NCI-H446 treated with DMSO at 0.1 percent for 48 hours (cell line): Measurements from ENCODE around the gene ITGAX.
A peak's percentile ranks its signal among the peaks of the same experiment; 100 is the strongest.

Source experiments
- DNase-seq: peaks from one replicate; lab custom pipeline; 2025; lab: John Stamatoyannopoulos, UW

The ITGAX gene

DNA sequence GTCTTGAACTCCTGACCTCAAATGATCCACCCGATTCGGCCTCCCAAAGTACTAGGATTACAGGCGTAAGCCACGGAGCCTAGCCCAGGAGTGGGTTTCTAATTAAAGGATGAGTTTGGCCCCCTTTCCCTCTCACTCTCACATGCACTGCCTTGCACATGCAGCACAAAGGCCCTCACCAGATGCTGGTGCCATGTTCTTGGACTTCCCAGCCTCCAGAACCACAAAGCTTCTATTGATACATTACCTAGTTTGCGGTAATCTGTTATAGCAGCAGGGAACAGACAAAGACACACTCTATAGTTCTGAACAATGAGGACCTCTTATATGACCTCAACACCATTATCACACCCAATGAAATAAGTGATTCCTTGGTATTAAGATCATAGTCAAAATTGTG, 20.3 kb downstream of the ITGAX start:
- no peak for DNase-seq

DNA sequence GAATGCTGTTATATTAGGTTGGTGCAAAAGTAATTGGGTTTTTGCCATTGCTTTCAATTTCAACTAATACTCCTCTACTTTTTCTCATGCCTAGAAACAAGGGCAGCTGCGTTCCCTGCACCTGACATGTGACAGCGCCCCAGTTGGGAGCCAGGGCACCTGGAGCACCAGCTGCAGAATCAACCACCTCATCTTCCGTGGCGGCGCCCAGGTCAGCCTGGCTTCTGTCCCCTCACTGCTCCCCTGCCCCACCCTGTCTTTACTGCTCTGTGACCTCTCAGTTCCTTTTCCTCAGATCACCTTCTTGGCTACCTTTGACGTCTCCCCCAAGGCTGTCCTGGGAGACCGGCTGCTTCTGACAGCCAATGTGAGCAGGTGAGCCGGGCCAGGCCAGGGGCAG, 21.7 kb downstream of the ITGAX start:
- no peak for DNase-seq

DNA sequence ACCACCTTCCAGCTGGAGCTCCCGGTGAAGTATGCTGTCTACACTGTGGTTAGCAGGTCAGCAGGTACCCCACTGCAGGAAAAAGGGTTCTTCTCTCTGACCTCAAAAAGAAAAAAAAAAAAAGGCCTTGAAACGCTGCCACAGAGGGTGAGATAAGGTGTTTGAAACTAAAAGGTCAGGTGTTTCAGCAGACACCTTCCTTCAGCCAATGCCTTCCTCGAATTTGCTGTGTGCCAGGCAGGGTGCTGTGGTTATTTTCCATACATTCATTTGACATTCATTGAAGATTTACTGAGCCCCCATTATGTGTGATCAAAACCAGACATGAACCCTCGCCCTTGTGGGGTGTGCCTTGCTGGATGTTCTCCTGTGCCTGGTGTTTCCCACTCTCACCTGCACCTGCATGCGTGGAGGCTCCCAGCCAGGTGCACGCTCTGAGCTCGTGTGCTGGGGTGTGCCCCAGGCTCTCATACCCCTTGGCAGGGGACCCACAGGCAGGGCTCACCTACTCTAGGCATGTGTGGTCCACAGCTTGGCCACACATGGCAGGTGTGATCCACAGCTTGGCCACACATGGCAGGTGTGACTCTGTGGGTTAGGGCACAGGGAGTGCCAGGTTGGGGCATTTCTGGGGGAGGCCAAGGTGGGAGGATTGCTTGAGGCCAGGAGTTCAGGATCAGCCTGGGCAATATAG, 22.4 kb downstream of the ITGAX start:
- no peak for DNase-seq

DNA sequence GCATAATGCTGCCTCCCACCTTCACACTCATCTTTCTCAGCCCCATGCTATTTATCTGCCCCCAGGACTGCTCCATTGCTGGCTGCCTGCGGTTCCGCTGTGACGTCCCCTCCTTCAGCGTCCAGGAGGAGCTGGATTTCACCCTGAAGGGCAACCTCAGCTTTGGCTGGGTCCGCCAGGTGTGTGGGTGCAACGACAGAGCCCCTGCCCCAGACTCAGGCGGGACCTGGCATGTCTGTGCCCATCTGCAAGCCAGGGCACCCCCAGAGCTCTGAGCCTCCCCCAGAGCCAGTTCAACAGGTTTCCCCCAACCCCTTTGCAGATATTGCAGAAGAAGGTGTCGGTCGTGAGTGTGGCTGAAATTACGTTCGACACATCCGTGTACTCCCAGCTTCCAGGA, 25.2 kb downstream of the ITGAX start:
- DNase-seq: no peak

DNA sequence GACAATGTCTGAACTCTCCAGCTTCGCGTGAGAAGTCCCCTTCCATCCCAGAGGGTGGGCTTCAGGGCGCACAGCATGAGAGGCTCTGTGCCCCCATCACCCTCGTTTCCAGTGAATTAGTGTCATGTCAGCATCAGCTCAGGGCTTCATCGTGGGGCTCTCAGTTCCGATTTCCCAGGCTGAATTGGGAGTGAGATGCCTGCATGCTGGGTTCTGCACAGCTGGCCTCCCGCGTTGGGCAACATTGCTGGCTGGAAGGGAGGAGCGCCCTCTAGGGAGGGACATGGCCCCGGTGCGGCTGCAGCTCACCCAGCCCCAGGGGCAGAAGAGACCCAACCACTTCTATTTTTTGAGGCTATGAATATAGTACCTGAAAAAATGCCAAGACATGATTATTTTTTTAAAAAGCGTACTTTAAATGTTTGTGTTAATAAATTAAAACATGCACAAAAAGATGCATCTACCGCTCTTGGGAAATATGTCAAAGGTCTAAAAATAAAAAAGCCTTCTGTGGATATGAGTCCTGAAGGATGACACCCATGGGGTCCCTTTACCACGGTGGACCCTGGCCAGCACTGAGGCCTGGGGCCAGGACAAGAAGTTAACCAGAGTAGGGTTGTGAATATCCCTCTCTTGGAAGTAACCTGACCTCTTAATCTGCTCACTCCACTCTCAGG, 27.6 kb downstream of the ITGAX start:
- no peak for DNase-seq

DNA sequence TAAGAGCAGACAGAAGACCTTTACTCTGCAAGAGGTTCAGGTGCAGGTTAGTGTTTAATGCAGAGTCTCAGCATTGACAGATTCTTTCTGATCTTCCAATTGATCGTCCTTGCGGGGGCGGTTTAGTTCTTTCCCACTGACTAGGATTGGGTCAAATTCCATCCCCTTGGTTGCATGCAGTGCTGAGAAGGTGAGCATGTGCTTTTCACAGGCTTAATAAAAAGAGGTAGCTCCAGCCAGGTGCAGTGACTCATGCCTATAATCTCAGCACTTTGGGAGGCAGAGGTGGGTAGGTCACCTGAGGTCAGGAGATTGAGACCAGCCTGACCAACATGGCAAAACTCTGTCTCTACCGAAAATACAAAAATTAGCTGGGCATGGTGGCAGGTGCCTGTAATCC, 30.7 kb downstream of the ITGAX start:
- DNase-seq: no peak

DNA sequence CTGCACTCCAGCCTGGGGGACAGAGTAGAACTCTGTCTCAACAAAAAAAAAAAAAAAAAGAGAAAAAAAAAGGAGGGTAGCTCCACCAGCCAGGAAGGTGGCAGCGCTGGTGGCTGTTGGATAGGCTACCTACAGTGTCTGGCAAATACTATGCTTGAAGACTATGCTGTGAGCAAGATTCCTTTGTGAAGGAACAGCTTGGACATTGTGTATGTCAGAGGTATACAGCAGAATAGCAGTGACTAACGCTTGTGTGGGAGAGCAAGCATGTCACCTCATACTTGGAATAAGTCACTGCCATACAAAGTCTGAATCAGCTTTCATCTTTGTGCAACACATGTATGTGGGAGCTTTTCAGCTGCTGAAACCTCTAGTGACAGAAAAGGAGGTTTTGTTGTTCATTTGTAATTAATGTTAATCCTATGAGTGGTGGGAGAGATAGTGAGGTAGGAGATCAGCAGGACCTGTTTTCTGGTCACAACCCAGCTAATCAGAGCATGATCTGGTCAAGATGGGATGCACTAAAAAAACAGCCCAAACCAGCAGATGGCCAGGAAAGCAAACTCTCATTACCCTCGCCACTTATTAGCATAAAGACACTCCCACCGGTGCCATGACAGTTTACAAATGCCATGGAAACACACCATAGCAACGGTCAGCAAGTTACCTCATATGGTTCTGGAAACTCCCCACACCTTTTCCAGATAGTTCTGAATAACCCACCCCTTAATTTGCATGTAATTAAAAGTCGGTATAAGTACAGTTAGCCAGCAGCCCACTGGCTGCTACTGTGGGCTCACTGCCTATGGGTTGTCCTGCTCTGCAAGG, 31.4 kb downstream of the ITGAX start:
- DNase-seq: no peak

DNA sequence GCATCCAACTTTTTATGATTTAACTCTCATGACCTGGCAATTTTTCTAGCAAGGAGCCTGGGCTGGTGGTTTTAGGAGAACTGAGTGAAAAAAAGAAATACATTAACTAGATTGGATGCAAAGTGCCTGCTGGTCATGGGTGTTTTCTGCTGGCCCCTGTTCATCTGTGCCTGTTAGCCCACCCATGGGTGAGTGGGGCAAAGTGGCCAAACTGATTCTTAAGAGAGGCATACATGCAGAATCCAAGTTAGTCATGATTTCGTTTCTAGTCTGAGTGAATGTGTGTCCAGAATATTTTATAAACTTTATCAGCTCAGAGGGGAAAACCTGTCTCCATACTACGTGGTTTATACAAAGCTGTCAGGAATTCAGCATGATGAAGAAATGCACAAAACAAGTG, 33.6 kb downstream of the ITGAX start:
- DNase-seq: no peak

DNA sequence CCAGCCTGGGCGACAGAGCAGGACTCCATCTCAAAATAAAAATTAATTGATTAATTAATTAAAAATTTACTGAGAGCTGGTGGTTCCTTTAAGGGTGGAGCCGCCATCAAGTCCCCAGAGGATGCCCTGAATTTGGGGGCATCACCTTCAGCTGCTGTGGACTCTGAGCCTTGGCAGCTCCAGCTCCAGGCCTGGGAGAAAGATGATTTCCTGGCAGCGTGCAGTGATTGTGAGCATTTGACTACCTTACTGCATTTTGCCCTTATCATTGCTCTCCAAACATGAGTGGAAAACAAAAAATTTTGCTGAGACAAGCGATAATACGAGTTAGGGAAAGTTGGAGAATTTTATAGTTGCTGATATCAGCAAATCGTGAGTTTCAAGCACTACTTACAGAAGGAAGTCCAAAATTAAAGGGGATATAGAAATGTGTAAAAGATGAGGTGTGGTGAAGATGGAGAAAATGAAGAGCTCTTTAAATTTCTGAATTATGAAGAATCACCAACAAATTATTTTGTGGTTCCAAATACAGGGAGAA, 35.6 kb downstream of the ITGAX start:
- DNase-seq: no peak

DNA sequence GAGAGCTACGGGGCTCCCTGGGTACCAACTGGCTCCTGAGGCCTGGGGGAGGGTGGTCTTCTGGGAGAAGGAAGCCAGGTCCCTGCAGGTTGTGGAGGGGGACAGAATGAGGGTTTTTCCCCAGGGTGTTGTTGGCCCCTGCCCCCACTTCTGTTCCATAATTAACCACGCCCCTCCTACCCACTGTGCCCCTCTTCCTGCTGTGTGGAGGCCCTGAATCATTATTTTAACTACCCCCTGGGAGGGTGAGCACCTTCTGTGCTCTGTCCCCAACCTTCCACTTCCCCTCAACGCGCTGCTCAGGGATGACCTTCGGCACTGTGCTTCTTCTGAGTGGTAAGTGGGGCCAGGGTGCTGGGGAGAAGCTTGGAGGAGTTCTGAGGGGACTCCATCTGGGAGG, 38.1 kb downstream of the ITGAX start, which contains the start of gene ITGAD:
Gene ITGAD (plus strand): TSS at position 280 of the 400 bp plus-strand sequence. CDS start 26 bp downstream, at position 306.
- DNase-seq: no peak

DNA sequence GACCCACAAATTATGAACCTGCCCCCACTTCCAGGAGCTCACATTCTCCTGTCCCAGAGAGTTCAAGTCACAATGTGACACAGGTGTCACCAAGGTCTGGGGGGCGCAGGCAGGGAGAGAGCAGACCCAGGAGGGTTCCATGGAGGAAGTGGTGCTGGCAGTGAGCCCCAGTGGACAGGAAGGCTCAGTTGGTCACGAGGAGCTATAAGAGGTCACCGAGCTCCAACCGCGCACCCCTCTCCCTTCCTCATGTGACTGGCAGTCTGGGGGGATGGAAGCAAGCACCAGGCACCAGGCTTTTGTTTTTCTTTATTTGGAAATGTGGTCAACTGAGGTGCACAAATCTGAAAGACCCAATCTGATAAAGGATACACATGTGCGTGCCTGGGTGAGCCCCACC, 40.7 kb downstream of the ITGAX start:
- DNase-seq: no peak

DNA sequence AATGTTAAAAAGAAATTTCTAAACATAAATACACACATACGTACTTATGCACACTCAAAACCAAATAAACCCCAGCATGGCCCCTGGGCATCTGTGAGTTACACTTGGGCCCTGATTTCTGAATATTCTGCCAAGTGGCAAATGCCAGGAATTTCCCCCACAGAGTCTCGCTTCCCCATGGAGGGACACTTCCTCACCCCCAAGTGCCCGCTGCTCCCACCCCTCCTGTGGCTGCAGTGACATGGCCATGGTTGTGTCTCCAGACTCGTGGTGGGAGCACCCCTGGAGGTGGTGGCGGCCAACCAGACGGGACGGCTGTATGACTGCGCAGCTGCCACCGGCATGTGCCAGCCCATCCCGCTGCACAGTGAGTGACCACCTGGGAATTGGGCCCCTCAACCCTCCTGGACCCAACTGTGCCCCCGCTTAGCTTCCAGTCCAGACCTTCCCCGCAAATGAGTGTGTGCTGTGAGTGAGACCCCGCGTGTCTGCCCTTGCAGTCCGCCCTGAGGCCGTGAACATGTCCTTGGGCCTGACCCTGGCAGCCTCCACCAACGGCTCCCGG, 42.2 kb downstream of the ITGAX start:
- DNase-seq: no peak

DNA sequence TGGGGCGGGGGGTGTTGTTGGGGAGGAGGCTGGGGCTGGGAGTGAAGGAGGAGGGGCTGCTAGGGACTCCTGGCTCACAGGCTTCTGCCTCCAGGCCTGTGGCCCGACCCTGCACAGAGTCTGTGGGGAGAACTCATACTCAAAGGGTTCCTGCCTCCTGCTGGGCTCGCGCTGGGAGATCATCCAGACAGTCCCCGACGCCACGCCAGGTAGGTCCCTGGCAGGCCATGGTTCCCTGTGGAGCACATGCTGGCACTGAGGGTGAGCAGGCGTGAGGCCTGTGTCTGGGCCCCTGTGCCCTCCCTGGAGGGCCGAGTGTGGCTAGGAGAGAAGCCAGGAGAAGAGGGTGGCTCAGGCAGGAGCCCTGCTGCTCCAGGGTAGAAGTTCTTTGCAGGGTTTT, 42.7 kb downstream of the ITGAX start:
- no peak for DNase-seq

DNA sequence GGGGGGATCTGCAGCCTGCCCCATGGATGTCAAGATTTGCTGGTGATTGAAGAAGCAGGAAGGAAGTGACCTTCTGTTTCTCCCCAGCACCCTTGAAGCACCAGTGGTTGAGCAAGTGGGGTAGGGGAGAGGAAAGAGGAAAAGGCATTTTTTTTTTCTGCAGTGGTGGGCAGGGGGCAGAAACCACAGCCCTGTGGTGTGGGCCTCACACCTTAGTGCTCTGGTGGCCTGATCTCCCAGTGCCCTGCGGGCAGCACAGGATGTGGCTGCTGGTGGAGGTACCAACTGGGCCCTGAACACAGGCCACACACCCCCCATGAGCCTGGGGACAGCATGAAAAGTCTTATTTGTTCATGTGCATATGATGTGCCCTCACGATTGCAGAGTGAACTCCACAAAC, 45.2 kb downstream of the ITGAX start:
- DNase-seq: no peak

DNA sequence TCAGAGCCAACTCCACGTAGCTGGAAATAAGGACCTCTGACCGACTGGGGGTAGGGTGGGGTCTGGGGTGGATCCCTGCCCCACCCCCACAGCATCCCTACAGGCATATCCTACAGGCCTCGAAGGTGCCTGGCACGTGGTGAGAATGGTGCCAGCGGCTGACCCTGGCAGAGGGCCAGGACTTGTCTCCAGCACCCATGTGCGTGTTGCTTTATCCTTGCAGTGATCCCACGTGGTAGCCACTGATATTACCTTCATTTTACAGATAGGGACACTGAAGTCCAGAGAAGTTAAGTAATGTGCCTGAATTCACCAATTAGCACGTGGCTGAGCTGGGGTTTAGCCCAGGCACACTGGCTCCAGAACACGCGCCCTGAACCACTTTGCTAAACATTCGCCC, 46.5 kb downstream of the ITGAX start:
- DNase-seq: no peak

DNA sequence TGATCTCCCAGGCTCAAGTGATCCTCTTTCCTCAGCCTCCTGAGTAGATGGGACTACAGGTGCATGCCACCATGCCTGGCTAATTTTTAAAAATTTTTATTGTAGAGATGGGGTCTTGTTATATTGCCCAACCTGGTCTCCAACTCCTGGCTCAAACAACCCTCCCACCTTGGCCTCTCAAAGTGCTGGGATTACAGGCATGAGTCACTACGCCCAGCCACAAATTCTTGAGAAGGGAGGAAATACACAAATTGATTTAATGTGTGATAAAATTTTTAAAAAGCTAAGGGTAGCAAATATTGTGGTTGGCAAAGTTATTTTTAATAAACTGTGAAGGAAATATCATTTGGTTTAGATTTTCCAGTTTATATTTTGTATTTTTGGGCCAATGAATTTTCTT, 47.7 kb downstream of the ITGAX start:
- no peak for DNase-seq

DNA sequence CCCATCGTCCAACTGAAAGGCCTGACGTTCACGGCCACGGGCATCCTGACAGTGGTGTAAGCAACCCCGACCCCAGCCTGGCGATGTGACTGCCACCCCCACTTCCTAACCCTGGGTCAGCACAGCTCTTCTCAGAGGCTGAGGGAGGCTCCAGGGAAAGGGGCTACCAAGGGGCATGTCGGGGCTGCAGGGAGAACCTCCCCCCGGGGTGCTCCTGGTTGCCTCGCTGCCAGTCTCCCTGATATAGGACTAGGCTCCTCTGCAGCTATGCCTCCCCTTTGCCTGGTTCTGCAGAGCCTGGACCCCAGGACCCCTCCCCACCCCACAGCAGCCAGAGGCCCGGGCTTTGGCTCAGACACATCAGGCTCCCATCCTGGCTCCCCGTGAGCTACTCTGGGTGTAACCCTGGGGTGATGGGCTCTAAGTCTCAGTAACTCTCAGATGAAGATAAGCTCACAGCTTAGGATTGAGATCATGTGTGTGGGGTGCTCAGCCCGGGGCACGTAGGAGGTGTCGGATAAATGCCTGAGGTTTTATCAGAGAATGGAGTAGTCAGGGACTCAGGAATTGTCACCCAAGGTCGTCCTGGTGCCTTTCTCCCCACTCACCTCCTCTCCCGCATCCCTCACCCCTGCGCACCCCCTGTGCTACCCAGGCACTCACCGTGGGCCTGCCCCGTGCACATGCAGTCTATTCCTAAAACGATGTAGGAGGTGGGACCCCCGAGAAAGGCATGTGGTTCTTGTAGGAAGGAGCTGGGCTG, 48.8 kb downstream of the ITGAX start:
- DNase-seq: no peak

DNA sequence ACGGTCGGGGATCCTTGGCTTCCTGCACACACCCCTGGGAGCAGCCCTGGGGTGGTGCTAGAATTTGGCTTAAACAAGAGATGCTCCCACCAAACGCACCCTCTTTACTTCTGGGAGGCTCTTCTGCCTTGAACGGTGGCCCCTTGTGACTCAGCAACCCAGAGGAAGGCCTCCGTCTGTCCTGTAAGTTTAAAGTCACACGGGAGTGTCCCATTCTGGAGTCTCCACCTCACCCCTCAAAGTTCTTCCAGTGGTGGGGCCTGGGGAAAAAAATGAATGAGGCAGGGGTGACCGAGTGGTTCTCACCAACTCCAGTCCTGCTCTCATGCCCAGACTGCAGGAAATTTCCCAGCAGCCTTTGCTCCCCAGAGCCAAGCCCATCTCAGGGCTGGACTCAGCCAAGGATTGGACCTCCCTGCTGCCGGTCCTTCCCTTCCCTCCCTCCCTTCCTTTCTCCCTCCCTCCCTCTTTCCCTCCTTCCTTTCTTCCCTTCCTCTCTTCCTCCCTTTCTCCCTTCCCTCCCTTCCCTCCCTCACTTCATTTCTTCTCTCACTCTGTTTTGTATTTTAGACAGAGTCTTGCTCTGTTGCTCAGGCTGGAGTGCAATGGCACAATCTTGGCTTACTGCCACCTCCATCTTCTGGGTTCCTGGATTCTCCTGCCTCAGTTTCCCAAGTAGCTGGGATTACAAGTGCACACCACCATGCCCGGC, 49.5 kb downstream of the ITGAX start:
- peak; percentile 43 for DNase-seq

DNA sequence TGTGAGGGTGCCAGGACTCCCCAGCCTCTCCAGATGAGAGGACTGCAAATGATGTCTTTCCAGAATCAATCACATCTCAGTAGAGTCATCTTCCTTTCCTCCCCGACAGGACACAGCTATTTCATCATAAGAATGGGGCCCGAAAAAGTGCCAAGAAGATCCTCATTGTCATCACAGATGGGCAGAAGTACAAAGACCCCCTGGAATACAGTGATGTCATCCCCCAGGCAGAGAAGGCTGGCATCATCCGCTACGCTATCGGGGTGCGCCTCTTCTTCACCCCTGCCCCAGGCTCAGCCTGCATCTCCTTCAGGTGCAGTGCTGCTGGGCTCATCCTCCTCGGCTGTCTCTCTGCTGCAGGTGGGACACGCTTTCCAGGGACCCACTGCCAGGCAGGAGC, 52.4 kb downstream of the ITGAX start:
- no peak for DNase-seq

DNA sequence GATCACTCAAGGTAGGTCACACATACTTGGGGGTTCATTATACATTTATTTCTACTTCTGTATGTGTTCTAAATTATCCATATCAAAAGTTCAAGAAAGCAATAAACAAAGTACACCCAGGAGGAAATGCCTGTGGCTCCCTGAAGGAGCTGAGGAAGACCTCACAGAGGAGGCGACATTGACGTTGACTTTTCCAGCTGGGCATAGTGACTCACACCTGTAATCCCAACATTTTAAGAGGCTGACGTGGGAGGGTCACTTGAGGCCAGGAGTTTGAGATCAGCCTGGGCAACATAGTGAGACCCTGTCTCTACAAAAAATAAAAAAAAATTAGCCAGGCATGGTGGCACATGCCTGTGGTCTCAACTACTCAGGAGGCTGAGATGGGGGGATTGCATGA, 54.5 kb downstream of the ITGAX start:
- no peak for DNase-seq

DNA sequence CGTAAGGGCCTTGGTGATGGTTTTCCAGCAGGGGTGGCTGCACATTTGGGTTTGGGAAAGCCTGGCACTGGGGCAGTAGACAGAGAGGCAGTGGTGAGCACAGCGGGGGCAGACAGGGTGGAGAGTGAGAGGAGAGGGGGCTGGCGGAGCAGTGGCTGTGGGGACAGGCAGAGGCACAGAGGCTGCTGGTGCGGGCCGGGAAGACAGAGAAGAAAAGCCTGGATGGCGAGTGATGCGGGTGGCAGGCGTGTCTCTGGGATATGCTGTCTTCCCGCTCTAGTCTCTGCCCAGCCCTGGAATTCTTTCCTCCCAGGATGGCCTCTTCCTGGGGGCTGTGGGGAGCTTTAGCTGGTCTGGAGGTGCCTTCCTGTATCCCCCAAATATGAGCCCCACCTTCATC, 55.1 kb downstream of the ITGAX start:
- DNase-seq: no peak
